ENCODE results near the gene MRTFB. TPM values are rescaled to one million over a fixed set of nuclear protein-coding genes. Genes with fewer than 3 reads are reported as not detected.

The MRTFB gene
- total RNA-seq, 1 donor from 2014 or later: 83.1 TPM

- Mint-ChIP-seq H3K36me3 (ENCODE audit: insufficient read depth) (peaks cover 7% of the 10 kb centered on the region), H3K4me3 (ENCODE audit: low read depth) (no peak overlapping the region), H3K27ac (no peak overlapping the region), H3K9me3 (ENCODE audit: low read depth) (no peaks in the 10 kb centered on the region), H3K4me1 (ENCODE audit: low read depth) (peaks cover 8% of the 10 kb centered on the region), H3K27me3 (no peaks in the 10 kb centered on the region)
- no peak for DNase-seq (ENCODE audit: low spot score, unreplicated experiment)
- no peak for TF ChIP-seq CTCF (IDR thresholded peaks at IDR 0.05; ENCODE audit: unreplicated experiment)
Measured at GRCh38 chr16:14148016-14148415, 76.9 kb downstream of the MRTFB start.

- no peak for TF ChIP-seq CTCF (IDR thresholded peaks at IDR 0.05; ENCODE audit: unreplicated experiment)
Measured at GRCh38 chr16:14148569-14148968, 77.5 kb downstream of the MRTFB start.

GRCh38 chr16:14150796-14151195, 79.7 kb downstream of the MRTFB start:
- H3K4me3 Mint-ChIP-seq (ENCODE audit: low read depth): no peak overlapping the region
- no peak overlapping the region for H3K27ac Mint-ChIP-seq
- H3K9me3 Mint-ChIP-seq (ENCODE audit: low read depth): no peaks in the 10 kb centered on the region
- H3K27me3 Mint-ChIP-seq: no peaks in the 10 kb centered on the region
- H3K36me3 Mint-ChIP-seq (ENCODE audit: insufficient read depth): peaks cover 3% of the 10 kb centered on the region
- DNase-seq (ENCODE audit: low spot score, unreplicated experiment): no peak
- peaks cover 10% of the 10 kb centered on the region for H3K4me1 Mint-ChIP-seq (ENCODE audit: low read depth)
- TF ChIP-seq CTCF (IDR thresholded peaks at IDR 0.05; ENCODE audit: unreplicated experiment): no peak

More at GRCh38 chr16:14148569-14148968, 77.5 kb downstream of the MRTFB start:
- H3K36me3 Mint-ChIP-seq (ENCODE audit: insufficient read depth): peaks cover 7% of the 10 kb centered on the region
- peak overlapping the region; percentile 83 for H3K27ac Mint-ChIP-seq
- H3K4me1 Mint-ChIP-seq (ENCODE audit: low read depth): peaks cover 8% of the 10 kb centered on the region
- DNase-seq (ENCODE audit: low spot score, unreplicated experiment): no peak
- no peak overlapping the region for H3K4me3 Mint-ChIP-seq (ENCODE audit: low read depth)
- no peaks in the 10 kb centered on the region for H3K9me3 Mint-ChIP-seq (ENCODE audit: low read depth)
- H3K27me3 Mint-ChIP-seq: no peaks in the 10 kb centered on the region

GRCh38 chr16:14151256-14152030, 80.3 kb downstream of the MRTFB start:
- no peak for DNase-seq (ENCODE audit: low spot score, unreplicated experiment)
- Mint-ChIP-seq H3K4me3 (ENCODE audit: low read depth) (no peak overlapping the region), H3K9me3 (ENCODE audit: low read depth) (no peaks in the 10 kb centered on the region), H3K4me1 (ENCODE audit: low read depth) (peaks cover 10% of the 10 kb centered on the region), H3K36me3 (ENCODE audit: insufficient read depth) (peaks cover 3% of the 10 kb centered on the region), H3K27me3 (no peaks in the 10 kb centered on the region), H3K27ac (no peak overlapping the region)
- no peak for TF ChIP-seq CTCF (IDR thresholded peaks at IDR 0.05; ENCODE audit: unreplicated experiment)

GRCh38 chr16:14155572-14156190, 84.6 kb downstream of the MRTFB start:
- H3K27me3 Mint-ChIP-seq: no peaks in the 10 kb centered on the region
- H3K27ac Mint-ChIP-seq: peak overlapping the region; percentile 75
- no peak for DNase-seq (ENCODE audit: low spot score, unreplicated experiment)
- peaks cover 2% of the 10 kb centered on the region for H3K4me1 Mint-ChIP-seq (ENCODE audit: low read depth)
- H3K36me3 Mint-ChIP-seq (ENCODE audit: insufficient read depth): peaks cover 5% of the 10 kb centered on the region
- no peak for TF ChIP-seq CTCF (IDR thresholded peaks at IDR 0.05; ENCODE audit: unreplicated experiment)
- no peaks in the 10 kb centered on the region for H3K9me3 Mint-ChIP-seq (ENCODE audit: low read depth)
- H3K4me3 Mint-ChIP-seq (ENCODE audit: low read depth): no peak overlapping the region
